Adipocyte (in vitro differentiated cells): ENCODE measurements around the gene SORBS1.

Experiments
- DNase-seq: peaks from one replicate; pipeline ENCODE4 v3.0.0-alpha.2; 2015; ENCODE audit warnings: low read depth
- H3K27me3 ChIP-seq: replicated peaks from 2 replicates; pipeline ENCODE4 v1.7.0; 2013; ENCODE audit warnings: mild to moderate bottlenecking, low read length, moderate library complexity; ENCODE audit not compliant: control insufficient read depth, insufficient read depth
- H3K36me3 ChIP-seq: 2 replicates; pipeline ENCODE4 v1.7.0; 2013; ENCODE audit warnings: low read length, mild to moderate bottlenecking, moderate library complexity; ENCODE audit not compliant: control insufficient read depth, insufficient read depth, severe bottlenecking
- H3K4me1 ChIP-seq: 2 replicates; pipeline ENCODE4 v1.7.0; 2013; ENCODE audit warnings: mild to moderate bottlenecking, low read length, moderate library complexity; ENCODE audit not compliant: control insufficient read depth, insufficient read depth
- H3K4me3 ChIP-seq: 2 replicates; pipeline ENCODE4 v1.7.0; 2013; ENCODE audit warnings: mild to moderate bottlenecking, low read length, moderate library complexity
- H3K9ac ChIP-seq: 2 replicates; pipeline ENCODE4 v1.7.0; 2013; ENCODE audit warnings: mild to moderate bottlenecking, low read length, moderate library complexity
- H3K9me3 ChIP-seq: 2 replicates; pipeline ENCODE4 v1.7.0; 2013; ENCODE audit warnings: mild to moderate bottlenecking, low read length, moderate library complexity; ENCODE audit not compliant: control insufficient read depth

The SORBS1 gene

DNA sequence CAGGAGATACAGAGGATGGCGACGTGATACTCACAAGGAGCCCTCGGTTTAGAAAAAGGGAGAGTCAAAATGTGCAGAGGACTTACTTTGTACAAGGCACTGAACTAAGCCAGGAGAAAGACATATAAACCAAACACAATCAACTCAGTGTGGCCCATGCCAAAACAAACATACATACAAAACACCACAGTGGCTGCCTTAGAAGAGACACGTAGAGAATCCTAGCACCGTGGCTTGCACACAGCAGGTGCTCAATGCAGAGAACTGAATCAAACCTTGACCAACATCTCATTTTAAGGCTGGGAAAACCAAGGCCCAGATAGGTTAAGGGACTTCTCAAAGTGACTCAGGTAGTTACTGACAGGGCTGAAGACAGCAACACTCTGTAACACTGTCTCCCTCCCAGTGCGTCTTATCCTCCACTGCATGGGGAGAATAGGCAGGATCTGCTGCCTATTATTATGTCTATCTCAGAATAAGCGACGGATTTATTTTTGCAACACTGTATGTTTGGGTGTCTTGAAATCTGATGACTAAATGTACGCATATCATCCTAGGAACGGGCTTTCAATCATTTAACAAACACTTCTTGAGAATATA lies 11.0 kb downstream of the SORBS1 start:
- Histone ChIP-seq H3K36me3 (no peaks in the 10 kb centered on the region), H3K9ac (no peak overlapping the region), H3K9me3 (peaks cover 11% of the 10 kb centered on the region), H3K4me3 (no peak overlapping the region), H3K4me1 (no peaks in the 10 kb centered on the region), H3K27me3 (no peaks in the 10 kb centered on the region)
- DNase-seq: no peak

DNA sequence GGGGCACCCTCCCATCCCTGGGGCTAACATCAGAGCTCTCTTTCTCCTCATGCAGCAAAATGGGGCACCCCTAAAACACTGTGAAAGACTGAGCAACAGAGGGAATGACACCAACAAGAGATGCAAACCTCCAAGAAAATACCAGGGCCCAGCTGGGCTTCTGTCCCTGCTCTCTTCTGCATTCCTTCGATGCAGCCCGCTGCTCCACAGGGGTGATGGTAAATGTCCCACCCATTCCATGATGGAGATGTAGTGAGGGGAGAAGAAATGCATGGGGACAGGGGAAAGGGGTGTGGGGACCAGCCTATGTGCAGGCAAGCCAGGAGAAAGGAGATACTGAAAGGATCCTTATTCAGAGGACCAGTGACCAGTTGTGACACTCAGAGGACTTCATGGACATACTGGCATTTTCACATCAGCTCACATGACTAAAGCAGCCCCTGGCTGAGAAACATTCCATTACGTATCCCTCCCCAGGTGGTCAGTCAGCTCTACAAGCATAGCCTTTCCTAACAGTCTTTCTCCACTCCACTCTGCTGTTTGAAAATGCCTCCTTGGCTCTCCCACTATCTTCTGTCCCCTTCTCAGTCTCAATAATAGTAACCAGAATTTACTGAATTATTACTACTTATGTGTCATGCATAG lies 13.3 kb downstream of the SORBS1 start:
- Histone ChIP-seq H3K4me3 (no peak overlapping the region), H3K36me3 (no peaks in the 10 kb centered on the region), H3K9me3 (peaks cover 3% of the 10 kb centered on the region), H3K9ac (no peak overlapping the region), H3K4me1 (no peaks in the 10 kb centered on the region), H3K27me3 (peaks cover 3% of the 10 kb centered on the region)
- DNase-seq: no peak

DNA sequence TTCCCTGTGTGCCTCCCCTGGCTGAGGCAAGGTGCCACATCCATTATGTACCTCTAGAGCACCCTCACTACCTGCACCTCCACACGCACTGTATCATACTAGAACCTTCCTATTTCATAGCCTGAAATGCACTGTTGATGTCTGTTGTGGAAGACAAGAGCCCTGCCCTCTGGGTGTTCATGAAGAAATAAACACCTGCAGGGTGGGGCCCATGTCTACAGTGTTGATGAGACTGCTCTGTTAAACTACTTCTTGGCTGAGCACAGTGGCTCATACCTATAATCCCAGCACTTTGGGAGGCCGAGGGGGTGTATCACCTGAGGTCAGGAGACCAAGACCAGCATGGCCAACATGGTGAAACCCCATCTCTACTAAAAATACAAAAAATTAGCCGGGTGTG lies 14.0 kb downstream of the SORBS1 start:
- Histone ChIP-seq H3K4me3 (no peak overlapping the region), H3K9me3 (no peaks in the 10 kb centered on the region), H3K27me3 (peaks cover 3% of the 10 kb centered on the region), H3K36me3 (no peaks in the 10 kb centered on the region), H3K4me1 (peaks cover 3% of the 10 kb centered on the region), H3K9ac (no peak overlapping the region)
- DNase-seq: no peak

DNA sequence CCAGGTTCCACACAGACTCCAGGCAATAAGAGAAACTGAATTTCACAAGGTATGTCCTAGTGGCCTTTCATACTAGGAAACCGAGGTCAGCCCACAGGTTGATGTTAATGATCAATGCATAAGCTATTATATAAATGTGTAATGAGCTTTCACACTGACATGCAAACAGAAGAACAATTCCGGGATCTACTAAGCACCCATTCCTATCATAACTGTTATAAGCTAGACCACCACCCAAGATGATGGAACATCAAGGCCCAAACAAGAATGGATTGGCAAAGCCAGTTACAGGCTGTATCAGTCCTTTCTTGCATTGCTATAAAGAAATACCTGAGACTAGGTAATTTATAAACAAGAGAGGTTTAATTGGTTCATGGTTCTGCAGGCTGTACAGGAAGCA lies 15.2 kb downstream of the SORBS1 start:
- peaks cover 4% of the 10 kb centered on the region for H3K4me1 ChIP-seq
- no peaks in the 10 kb centered on the region for H3K36me3 ChIP-seq
- no peak for DNase-seq
- H3K9me3 ChIP-seq: no peaks in the 10 kb centered on the region
- no peak overlapping the region for H3K9ac ChIP-seq
- peaks cover 3% of the 10 kb centered on the region for H3K27me3 ChIP-seq
- no peak overlapping the region for H3K4me3 ChIP-seq

DNA sequence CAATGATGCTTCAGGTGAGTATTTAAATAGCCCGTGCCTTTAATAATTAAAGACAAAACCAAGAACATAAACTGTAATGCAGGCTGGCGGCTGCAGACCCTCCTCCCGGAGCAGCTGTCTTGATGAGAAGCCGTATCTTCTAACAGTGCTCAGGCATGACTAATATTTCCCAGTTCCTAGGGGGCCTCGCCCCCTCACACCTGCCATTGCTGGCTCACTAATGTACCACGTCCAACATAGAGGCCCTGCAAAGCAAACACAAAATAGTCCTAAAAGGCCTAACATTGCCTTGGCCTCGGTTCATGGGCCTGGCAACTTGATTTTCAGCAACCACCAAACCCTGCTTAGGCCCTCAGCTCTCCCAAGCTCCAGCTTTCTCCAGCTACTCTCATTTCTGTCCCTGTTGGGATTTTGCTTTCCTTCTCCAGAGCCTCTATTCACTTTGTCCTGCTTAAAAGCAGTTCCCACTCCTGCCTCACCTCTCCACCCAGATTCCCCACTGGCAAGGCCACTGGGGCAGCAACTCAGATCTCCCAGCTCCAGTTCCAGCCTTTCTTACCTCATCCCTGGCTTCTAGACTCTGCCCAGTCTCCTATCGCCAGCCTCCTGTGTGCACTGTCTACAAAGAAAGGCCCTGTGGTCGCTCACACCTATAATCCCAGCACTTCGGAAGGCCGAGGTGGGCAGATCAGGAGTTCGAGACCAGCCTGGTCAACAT lies 16.2 kb downstream of the SORBS1 start:
- Histone ChIP-seq H3K9ac (no peak overlapping the region), H3K4me3 (no peak overlapping the region), H3K27me3 (peaks cover 9% of the 10 kb centered on the region), H3K36me3 (no peaks in the 10 kb centered on the region), H3K4me1 (peaks cover 4% of the 10 kb centered on the region), H3K9me3 (no peaks in the 10 kb centered on the region)
- no peak for DNase-seq

DNA sequence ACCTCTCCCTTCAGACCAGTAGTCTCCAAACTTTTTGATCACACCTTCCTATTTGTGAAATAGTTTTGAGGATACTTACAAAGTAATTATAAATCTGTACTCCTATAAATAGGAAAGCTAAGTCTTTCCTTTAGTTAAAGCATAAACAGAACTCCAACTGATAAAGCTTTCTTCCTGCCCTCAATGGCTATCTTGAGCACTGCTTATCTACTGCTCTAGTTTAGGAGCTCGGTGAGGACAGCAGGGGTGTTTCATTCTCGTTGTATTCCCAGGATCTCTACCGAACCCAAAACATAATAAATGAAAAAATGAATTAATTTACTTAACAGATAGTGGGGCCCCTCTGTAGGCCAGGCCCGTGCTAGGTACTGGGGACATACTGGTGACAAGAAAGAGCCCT lies 17.7 kb downstream of the SORBS1 start:
- Histone ChIP-seq H3K4me3 (no peak overlapping the region), H3K27me3 (peaks cover 9% of the 10 kb centered on the region), H3K4me1 (peaks cover 4% of the 10 kb centered on the region), H3K9ac (no peak overlapping the region), H3K36me3 (no peaks in the 10 kb centered on the region), H3K9me3 (no peaks in the 10 kb centered on the region)
- DNase-seq: no peak

DNA sequence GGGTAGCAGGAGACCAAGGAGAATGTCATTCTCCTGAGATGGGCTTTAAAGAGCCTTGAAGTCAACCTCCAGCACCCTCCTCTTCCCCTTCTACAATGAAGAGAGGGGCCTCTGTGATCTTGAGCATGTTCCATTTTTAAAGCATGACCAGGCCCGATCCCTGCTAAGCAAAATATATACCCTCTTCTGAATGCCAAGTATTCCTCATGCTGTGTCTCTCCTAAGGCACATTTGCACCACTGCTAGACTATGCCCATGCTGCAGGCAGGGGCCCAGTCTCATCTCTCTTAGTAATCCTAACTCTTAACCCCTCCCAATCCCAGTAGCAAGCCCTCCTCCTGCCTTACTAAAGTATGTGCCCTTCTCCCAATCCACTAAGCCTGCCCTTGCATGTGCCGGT lies 18.4 kb downstream of the SORBS1 start:
- Histone ChIP-seq H3K27me3 (peaks cover 9% of the 10 kb centered on the region), H3K4me1 (peaks cover 4% of the 10 kb centered on the region), H3K4me3 (no peak overlapping the region), H3K9ac (no peak overlapping the region), H3K9me3 (no peaks in the 10 kb centered on the region), H3K36me3 (no peaks in the 10 kb centered on the region)
- DNase-seq: no peak

DNA sequence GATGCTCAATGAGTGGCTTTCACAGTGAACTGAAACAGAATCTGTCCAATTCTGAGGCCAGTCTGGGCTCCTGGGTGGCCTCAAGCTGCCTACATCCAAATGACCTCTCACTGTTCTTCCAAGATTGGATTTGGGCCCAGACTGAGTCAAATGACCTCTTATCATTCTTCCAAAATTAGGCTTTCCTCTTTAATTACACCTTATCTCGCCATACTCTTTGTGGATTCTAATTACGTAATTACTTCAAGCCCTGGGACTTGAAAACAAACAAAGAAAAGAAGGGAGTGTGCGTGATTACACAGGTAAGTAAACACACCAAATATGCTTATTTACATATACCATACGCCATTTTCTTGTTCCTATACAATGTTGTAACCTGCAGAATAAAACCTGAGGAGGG lies 18.8 kb downstream of the SORBS1 start:
- no peak overlapping the region for H3K9ac ChIP-seq
- H3K4me3 ChIP-seq: no peak overlapping the region
- no peaks in the 10 kb centered on the region for H3K36me3 ChIP-seq
- no peaks in the 10 kb centered on the region for H3K9me3 ChIP-seq
- H3K4me1 ChIP-seq: peaks cover 4% of the 10 kb centered on the region
- H3K27me3 ChIP-seq: peaks cover 9% of the 10 kb centered on the region
- DNase-seq: no peak

DNA sequence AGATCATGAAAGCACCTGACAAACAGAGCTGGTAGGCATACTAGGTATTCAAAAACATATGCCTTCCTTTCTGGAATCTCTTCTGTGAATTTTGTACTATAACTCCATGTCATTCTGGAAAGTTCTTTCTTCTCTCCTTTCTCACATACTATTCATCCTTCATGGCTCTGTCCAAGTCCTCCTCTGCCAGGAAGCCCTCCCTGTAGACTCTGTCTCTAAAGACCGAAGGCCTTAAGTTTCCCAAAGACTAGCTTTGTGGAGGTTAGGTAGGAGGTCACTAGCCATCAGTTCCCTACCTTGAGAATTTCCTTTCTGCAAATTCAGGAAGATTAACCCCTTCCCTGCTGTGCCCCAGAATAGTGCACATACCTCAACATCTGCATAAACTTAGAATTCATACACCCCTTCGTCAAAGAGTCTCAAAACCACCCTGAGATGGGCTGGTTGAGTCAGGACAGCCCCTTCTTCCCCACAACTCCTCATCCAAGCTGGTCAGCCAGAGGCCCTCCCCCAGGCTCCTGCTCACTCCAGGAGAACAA lies 20.6 kb downstream of the SORBS1 start:
- Histone ChIP-seq H3K4me3 (no peak overlapping the region), H3K27me3 (peaks cover 9% of the 10 kb centered on the region), H3K9me3 (no peaks in the 10 kb centered on the region), H3K9ac (no peak overlapping the region), H3K4me1 (peaks cover 4% of the 10 kb centered on the region), H3K36me3 (no peaks in the 10 kb centered on the region)
- no peak for DNase-seq

DNA sequence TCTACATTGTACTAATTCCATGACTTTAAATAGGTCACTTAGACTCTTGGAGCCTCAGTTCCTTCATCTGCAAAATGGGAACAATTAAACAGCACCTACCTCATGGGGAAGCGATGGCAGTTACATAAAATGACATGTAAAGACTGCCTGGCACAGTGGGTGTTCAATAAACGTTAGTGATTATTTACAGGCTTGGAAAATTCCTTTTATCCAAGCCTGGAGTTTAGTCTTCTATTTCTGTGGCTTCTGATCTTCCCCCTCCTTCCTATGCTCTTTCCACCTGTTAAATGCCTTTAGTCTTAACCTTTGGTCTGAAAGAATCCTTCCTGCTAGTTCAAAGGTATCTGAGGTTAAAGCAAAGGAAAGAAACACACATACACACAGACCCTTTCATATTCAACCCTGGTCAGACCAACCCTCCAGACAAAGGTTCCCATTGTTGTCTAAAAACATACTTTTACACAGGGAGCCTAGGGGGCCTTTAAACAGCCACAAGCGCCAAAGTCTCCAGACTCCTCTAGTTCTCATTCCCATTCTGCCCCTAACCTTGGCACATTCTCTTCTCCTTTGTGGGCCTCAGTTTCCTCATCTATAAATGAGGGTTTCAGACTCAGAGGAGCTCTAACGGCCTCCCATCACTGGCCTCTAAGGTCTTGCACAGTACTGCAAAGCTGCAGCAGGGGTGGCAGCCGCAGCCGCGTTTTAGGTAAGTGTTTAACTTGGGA lies 21.4 kb downstream of the SORBS1 start:
- Histone ChIP-seq H3K9me3 (no peaks in the 10 kb centered on the region), H3K9ac (no peak overlapping the region)
- no peak for DNase-seq

DNA sequence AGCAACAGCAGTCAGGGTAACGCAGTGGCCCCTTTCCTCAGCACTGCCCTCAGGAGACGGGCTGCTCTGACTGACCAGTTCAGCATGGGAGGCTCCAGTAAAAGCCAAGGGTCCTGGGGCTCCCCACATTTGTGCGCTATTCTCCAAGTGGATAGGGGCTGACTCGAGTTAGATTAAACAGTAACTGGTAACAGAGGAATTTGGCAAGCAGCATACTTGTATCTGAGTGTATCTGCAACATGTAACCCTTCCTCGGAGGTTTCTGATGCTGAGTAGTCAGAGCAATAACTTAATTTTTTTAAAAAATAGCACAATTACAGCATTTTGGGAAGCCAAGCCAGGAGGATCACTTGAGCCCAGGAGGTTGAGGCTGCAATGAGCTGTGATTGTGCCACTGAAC lies 22.8 kb downstream of the SORBS1 start:
- Histone ChIP-seq H3K36me3 (no peaks in the 10 kb centered on the region), H3K9ac (no peak overlapping the region), H3K27me3 (peaks cover 6% of the 10 kb centered on the region), H3K4me1 (peaks cover 4% of the 10 kb centered on the region), H3K4me3 (no peak overlapping the region), H3K9me3 (no peaks in the 10 kb centered on the region)
- DNase-seq: no peak

More for the DNA sequence above, 21.4 kb downstream of the SORBS1 start:
- peaks cover 9% of the 10 kb centered on the region for H3K27me3 ChIP-seq
- H3K4me1 ChIP-seq: peaks cover 4% of the 10 kb centered on the region
- no peaks in the 10 kb centered on the region for H3K36me3 ChIP-seq
- no peak overlapping the region for H3K4me3 ChIP-seq
